Thoracic aorta (tissue), 2 donors: ENCODE results near the gene ANKRD13A. TPM values are rescaled to one million over a fixed set of nuclear protein-coding genes. Genes with fewer than 3 reads are reported as not detected.
"Not testable (repeated sequence)": the region's sequence is repeated elsewhere in the genome, so short reads cannot be mapped to it uniquely, and the experiment has no call there.

Experiments
- ATAC-seq: fragments of 150-250 bp; one replicate; pipeline ENCODE4 v1.8.0; 2017; ENCODE audit warnings: low read depth; ENCODE audit not compliant: insufficient number of reproducible peaks, low FRiP score
- DNase-seq: peaks from one replicate; pipeline ENCODE4 v3.0.0-alpha.2; 2020; ENCODE audit warnings: low spot score
- H3K27ac ChIP-seq, 2 donors: fragments of 200-600 bp; sonication (generic); 1 replicate in 1 of 2; 2 replicates in 1 of 2; pipeline ENCODE4 v1.5.1; 2016; ENCODE audit warnings: mild to moderate bottlenecking in 2 of 2, moderate library complexity in 2 of 2
- H3K27me3 ChIP-seq: fragments of 200-600 bp; sonication (generic); replicated peaks from 2 replicates; pipeline ENCODE4 v1.6.0; 2016; ENCODE audit warnings: mild to moderate bottlenecking; ENCODE audit not compliant: insufficient read depth
- H3K36me3 ChIP-seq: fragments of 200-600 bp; sonication (generic); one replicate; pipeline ENCODE4 v1.5.1; 2016
- H3K4me1 ChIP-seq, 2 donors: fragments of 200-600 bp; sonication (generic); 1 replicate in 1 of 2; 2 replicates in 1 of 2; pipeline versions ENCODE4 v1.5.1 to v1.6.0; 2016; ENCODE audit warnings: low read depth in 2 of 2, mild to moderate bottlenecking in 1 of 2; ENCODE audit not compliant: control insufficient read depth in 1 of 2
- H3K4me3 ChIP-seq: fragments of 200-600 bp; sonication (generic); 2 replicates; pipeline ENCODE4 v1.5.1; 2016; ENCODE audit warnings: mild to moderate bottlenecking
- H3K9me3 ChIP-seq: fragments of 200-600 bp; sonication (generic); 2 replicates; pipeline ENCODE4 v1.5.1; 2016
- CTCF ChIP-seq: fragments of 200-600 bp; sonication (generic); IDR thresholded peaks from one replicate; pipeline ENCODE4 v1.5.1; 2019; ENCODE audit warnings: antibody characterized with exemption
- total RNA-seq, 2 donors: library from RNA; depleted of rRNA; stranded (reverse); fragments of >200 nt; gene quantifications; one replicate each; pipeline versions ENCODE4 v1.1.0 to v1.2.3, GENCODE V29; 2016

ANKRD13A gene
- total RNA-seq, 2 donors from 2014 or later, result 69.1 to 83.7 TPM

DNA sequence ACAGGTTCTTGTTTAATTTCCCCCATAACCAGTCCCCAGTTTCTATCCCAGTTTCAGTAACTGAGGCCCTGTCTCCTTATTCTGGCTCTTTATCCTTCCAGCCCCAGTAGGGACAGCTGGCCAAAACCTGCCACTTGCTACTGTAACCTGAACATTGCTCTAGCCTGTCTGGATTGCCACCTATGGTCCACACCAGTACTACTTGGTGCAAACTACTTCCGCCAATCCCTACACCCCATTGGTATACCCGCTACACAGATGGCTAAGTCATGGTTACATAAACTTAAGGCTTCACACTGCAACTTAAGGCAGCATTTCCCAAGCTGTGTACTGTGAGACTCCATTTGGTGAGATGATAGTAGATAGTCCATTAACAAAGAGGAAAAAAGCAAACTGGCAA, 69.4 kb downstream of the ANKRD13A start:
- Histone ChIP-seq H3K4me3 (no peak overlapping the region), H3K27me3 (no peaks in the 10 kb centered on the region), H3K9me3 (no peaks in the 10 kb centered on the region), H3K4me1 (peaks cover 0 to 13% of the 10 kb centered on the region in 2 donors), H3K27ac (no peak overlapping the region), H3K36me3 (no peaks in the 10 kb centered on the region)
- no peak for TF ChIP-seq CTCF
- ATAC-seq (no peak), DNase-seq (no peak)

GRCh38 chr12:110071504-110071903, 72.3 kb downstream of the ANKRD13A start:
- no peaks in the 10 kb centered on the region for H3K27me3 ChIP-seq
- no peaks in the 10 kb centered on the region for H3K9me3 ChIP-seq
- no peaks in the 10 kb centered on the region for H3K36me3 ChIP-seq
- H3K4me3 ChIP-seq, result no peak overlapping the region
- peaks cover 0 to 16% of the 10 kb centered on the region in 2 donors for H3K4me1 ChIP-seq
- H3K27ac ChIP-seq, result no peak overlapping the region
- no peak for DNase-seq
- TF ChIP-seq CTCF, result no peak
- ATAC-seq, result no peak

DNA sequence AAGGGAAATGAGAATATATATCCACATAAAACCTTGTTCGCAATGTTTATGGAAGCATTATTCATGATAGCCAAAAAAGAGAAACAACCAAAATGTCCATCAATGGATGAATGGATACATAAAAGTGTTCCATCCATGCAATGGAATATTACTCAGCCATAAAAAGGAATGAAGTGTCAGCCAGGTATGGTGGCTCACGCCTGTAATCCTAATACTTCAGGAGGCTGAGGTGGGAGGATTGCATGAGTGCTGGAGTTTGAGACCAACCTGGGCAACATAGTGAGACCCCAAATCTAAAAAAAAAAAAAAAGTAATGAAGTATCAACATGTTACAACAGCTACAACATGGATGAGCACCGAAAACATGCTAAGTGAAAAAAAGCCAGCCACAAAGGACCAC, 72.7 kb downstream of the ANKRD13A start:
- H3K4me3 ChIP-seq, result no peak overlapping the region
- TF ChIP-seq CTCF, result no peak

DNA sequence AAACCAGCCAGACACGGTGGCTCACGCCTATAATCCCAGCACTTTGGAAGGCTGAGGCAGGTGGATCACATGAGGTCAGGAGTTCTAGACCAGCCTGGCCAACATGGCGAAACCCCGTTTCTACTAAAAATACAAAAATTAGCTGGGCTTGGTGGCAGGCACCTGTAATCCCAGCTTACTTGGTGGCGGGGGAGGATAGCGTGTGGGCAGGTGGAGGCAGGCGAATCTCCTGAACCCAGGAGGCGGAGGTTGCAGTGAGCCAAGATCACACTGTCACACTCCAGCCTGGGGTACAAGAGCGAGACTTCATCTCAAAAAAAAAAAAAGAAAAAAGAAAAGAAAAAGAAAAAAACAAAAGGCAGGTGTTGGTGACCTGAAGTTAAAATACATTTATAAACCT, 73.4 kb downstream of the ANKRD13A start:
- not testable (repeated sequence) for H3K27me3 ChIP-seq, ATAC-seq, H3K9me3 ChIP-seq, H3K36me3 ChIP-seq, DNase-seq, H3K27ac ChIP-seq
- Histone ChIP-seq H3K4me3 (peak overlapping the region; percentile 69), H3K4me1 (peaks cover 0 to 16% of the 10 kb centered on the region in 2 donors)

More for the DNA sequence above, 72.7 kb downstream of the ANKRD13A start:
- ATAC-seq (no peak), DNase-seq (no peak)
- peaks cover 0 to 16% of the 10 kb centered on the region in 2 donors for H3K4me1 ChIP-seq
- no peak overlapping the region for H3K27ac ChIP-seq
- H3K36me3 ChIP-seq, result no peaks in the 10 kb centered on the region
- H3K9me3 ChIP-seq, result no peaks in the 10 kb centered on the region
- no peaks in the 10 kb centered on the region for H3K27me3 ChIP-seq

GRCh38 chr12:110073049-110073831, 74.0 kb downstream of the ANKRD13A start:
- DNase-seq (no peak), ATAC-seq (no peak)
- peaks cover 0 to 16% of the 10 kb centered on the region in 2 donors for H3K4me1 ChIP-seq
- H3K4me3 ChIP-seq, result peak overlapping the region; percentile 69
- H3K9me3 ChIP-seq, result no peaks in the 10 kb centered on the region
- no peak overlapping the region for H3K27ac ChIP-seq
- TF ChIP-seq CTCF, result no peak
- H3K27me3 ChIP-seq, result no peaks in the 10 kb centered on the region
- H3K36me3 ChIP-seq, result no peaks in the 10 kb centered on the region
